DOHH2 (cell line): Measurements from ENCODE around the gene ANKRD23.

Experiments used
- CTCF ChIP-seq: fragments of 200-600 bp; sonication (generic); IDR thresholded peaks from one replicate; pipeline ENCODE4 v1.5.1; 2014; ENCODE audit warnings: antibody characterized with exemption, mild to moderate bottlenecking, low read depth, low read length; ENCODE audit not compliant: poor library complexity, severe bottlenecking
- EZH2phosphoT487 ChIP-seq: fragments of 200-600 bp; sonication (generic); IDR thresholded peaks from 2 replicates; pipeline ENCODE4 v1.6.1; 2017; ENCODE audit warnings: borderline replicate concordance, mild to moderate bottlenecking, antibody characterized with exemption, low read length, moderate library complexity, mixed read lengths

GRCh38 chr2:96804986-96805385, 38.8 kb downstream of the ANKRD23 start:
- no peak for TF ChIP-seq CTCF
- TF ChIP-seq EZH2phosphoT487, result no peak
